ENCODE data around the gene PRKX.
"Not testable (repeated sequence)": the region's sequence is repeated elsewhere in the genome, so short reads cannot be mapped to it uniquely, and the experiment has no call there.

Gene PRKX

DNA sequence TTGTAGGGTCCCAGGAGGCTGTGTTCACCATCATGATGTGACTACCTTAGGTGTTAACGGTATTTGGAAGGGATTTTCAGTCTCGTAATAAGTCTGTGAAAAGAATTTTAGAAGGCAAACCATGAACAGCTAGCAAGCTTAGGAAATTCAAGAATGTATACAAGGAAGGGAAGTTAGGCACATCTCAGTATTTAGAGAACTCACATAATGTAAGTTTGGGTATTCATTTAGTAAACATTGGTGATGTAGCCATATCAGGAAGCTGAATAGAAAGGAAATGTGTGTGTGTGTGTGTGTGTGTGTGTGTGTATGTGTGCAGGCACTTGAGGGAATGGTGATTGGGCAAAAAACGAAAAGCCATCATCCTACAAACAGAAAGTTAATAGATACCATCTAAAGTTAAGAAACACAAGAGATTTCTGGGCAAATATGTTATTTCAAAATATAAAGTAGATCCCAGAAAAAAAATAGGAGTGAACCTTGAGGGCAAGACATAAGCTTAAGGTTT lies 34.7 kb upstream of the PRKX start:
- no peak overlapping the region for H3K4me3 ChIP-seq (ENCODE audit: low read length)
- no peaks in the 10 kb centered on the region for H3K9me3 ChIP-seq (replicated peaks; ENCODE audit: insufficient read depth, low read length)
- no peaks in the 10 kb centered on the region for H4K20me1 ChIP-seq (ENCODE audit: insufficient read depth, low read length)
- no peaks in the 10 kb centered on the region for H3K36me3 ChIP-seq (replicated peaks; ENCODE audit: insufficient read depth, low read length)
- no peak overlapping the region for H3K9ac ChIP-seq (ENCODE audit: low read length)
- TF ChIP-seq EZH2phosphoT487 (IDR thresholded peaks at IDR 0.05; ENCODE audit: low read length) = no peak
- TF ChIP-seq CTCF (IDR thresholded peaks at IDR 0.05; ENCODE audit: low read length) = no peak
- no peak for TF ChIP-seq EZH2 (optimal IDR thresholded peaks at IDR 0.05; ENCODE audit: low read depth, low read length)
- no peaks in the 10 kb centered on the region for H3K79me2 ChIP-seq (ENCODE audit: low read length)
- no peaks in the 10 kb centered on the region for H3K27me3 ChIP-seq (replicated peaks; ENCODE audit: insufficient read depth, low read length)
- H3K4me1 ChIP-seq (ENCODE audit: low read length) = no peaks in the 10 kb centered on the region
- H3K9me2 ChIP-seq (replicated peaks; ENCODE audit: insufficient read depth, low read length) = no peaks in the 10 kb centered on the region
- no peak overlapping the region for H3K4me2 ChIP-seq (ENCODE audit: low read depth, low read length)
- no peaks in the 10 kb centered on the region for H3F3A ChIP-seq (ENCODE audit: insufficient read depth, low read length)
- no peak for DNase-seq
- no peak overlapping the region for H2AFZ ChIP-seq (ENCODE audit: low read length)
- H3K27ac ChIP-seq (ENCODE audit: low read length) = no peak overlapping the region

- Histone ChIP-seq H3K4me3 (ENCODE audit: low read length) (no peak overlapping the region), H3K4me2 (ENCODE audit: low read depth, low read length) (no peak overlapping the region), H4K20me1 (ENCODE audit: insufficient read depth, low read length) (no peaks in the 10 kb centered on the region), H3K9me3 (replicated peaks; ENCODE audit: insufficient read depth, low read length) (no peaks in the 10 kb centered on the region), H3K9ac (ENCODE audit: low read length) (no peak overlapping the region), H3K27ac (ENCODE audit: low read length) (no peak overlapping the region), H3F3A (ENCODE audit: insufficient read depth, low read length) (no peaks in the 10 kb centered on the region), H3K9me2 (replicated peaks; ENCODE audit: insufficient read depth, low read length) (no peaks in the 10 kb centered on the region), H3K36me3 (replicated peaks; ENCODE audit: insufficient read depth, low read length) (no peaks in the 10 kb centered on the region), H3K4me1 (ENCODE audit: low read length) (no peaks in the 10 kb centered on the region), H2AFZ (ENCODE audit: low read length) (no peak overlapping the region), H3K79me2 (ENCODE audit: low read length) (no peaks in the 10 kb centered on the region), H3K27me3 (replicated peaks; ENCODE audit: insufficient read depth, low read length) (no peaks in the 10 kb centered on the region)
- no peak for TF ChIP-seq CTCF (IDR thresholded peaks at IDR 0.05; ENCODE audit: low read length)
- no peak for TF ChIP-seq EZH2 (optimal IDR thresholded peaks at IDR 0.05; ENCODE audit: low read depth, low read length)
- no peak for TF ChIP-seq EZH2phosphoT487 (IDR thresholded peaks at IDR 0.05; ENCODE audit: low read length)
- DNase-seq = no peak
Observed at GRCh38 chrX:3743801-3744439, 30.5 kb upstream of the PRKX start.

- not testable (repeated sequence) for H3K9me3 ChIP-seq (replicated peaks; ENCODE audit: insufficient read depth, low read length); H3K4me2 ChIP-seq (ENCODE audit: low read depth, low read length); H3K36me3 ChIP-seq (replicated peaks; ENCODE audit: insufficient read depth, low read length); H3K79me2 ChIP-seq (ENCODE audit: low read length); H4K20me1 ChIP-seq (ENCODE audit: insufficient read depth, low read length); H3K9ac ChIP-seq (ENCODE audit: low read length); H3K4me3 ChIP-seq (ENCODE audit: low read length); H3K4me1 ChIP-seq (ENCODE audit: low read length); H3K27ac ChIP-seq (ENCODE audit: low read length); H2AFZ ChIP-seq (ENCODE audit: low read length); H3K9me2 ChIP-seq (replicated peaks; ENCODE audit: insufficient read depth, low read length); H3F3A ChIP-seq (ENCODE audit: insufficient read depth, low read length); DNase-seq; H3K27me3 ChIP-seq (replicated peaks; ENCODE audit: insufficient read depth, low read length)
Observed at GRCh38 chrX:3740946-3741345, 27.5 kb upstream of the PRKX start.

- Histone ChIP-seq H3K4me1 (ENCODE audit: low read length) (no peaks in the 10 kb centered on the region), H3K27ac (ENCODE audit: low read length) (no peak overlapping the region), H3F3A (ENCODE audit: insufficient read depth, low read length) (no peaks in the 10 kb centered on the region), H3K9me3 (replicated peaks; ENCODE audit: insufficient read depth, low read length) (no peaks in the 10 kb centered on the region), H2AFZ (ENCODE audit: low read length) (no peak overlapping the region), H3K36me3 (replicated peaks; ENCODE audit: insufficient read depth, low read length) (no peaks in the 10 kb centered on the region), H3K9ac (ENCODE audit: low read length) (no peak overlapping the region), H3K27me3 (replicated peaks; ENCODE audit: insufficient read depth, low read length) (no peaks in the 10 kb centered on the region), H4K20me1 (ENCODE audit: insufficient read depth, low read length) (no peaks in the 10 kb centered on the region), H3K4me3 (ENCODE audit: low read length) (no peak overlapping the region), H3K4me2 (ENCODE audit: low read depth, low read length) (no peak overlapping the region), H3K79me2 (ENCODE audit: low read length) (no peaks in the 10 kb centered on the region), H3K9me2 (replicated peaks; ENCODE audit: insufficient read depth, low read length) (no peaks in the 10 kb centered on the region)
- no peak for DNase-seq
- TF ChIP-seq EZH2phosphoT487 (IDR thresholded peaks at IDR 0.05; ENCODE audit: low read length) (no peak), CTCF (IDR thresholded peaks at IDR 0.05; ENCODE audit: low read length) (no peak), EZH2 (optimal IDR thresholded peaks at IDR 0.05; ENCODE audit: low read depth, low read length) (no peak)
Observed at GRCh38 chrX:3738509-3738908, 25.1 kb upstream of the PRKX start.

DNA sequence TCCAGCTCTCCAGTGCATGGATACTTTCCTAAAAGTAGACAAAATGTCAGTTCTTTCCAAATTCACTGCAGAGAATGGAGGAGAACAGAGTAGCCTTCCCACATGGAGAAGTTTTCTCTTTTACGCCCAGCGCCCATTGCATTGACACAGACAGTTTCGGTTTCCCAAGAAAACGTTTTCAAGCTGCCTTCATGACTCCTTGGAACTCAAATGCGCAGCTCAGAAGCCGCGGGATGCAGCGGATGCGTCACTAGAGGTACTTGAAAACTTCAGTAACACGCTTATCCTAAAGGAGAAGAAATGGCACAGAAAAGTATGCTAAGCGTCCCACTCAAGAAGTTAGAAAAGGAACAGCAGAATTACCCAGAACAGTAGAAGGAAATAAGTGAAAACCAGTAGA lies 23.1 kb upstream of the PRKX start:
- not testable (repeated sequence) for H3K27me3 ChIP-seq (replicated peaks; ENCODE audit: insufficient read depth, low read length); H3K9ac ChIP-seq (ENCODE audit: low read length); H3K27ac ChIP-seq (ENCODE audit: low read length); H3K9me3 ChIP-seq (replicated peaks; ENCODE audit: insufficient read depth, low read length); H3K4me3 ChIP-seq (ENCODE audit: low read length); H3K36me3 ChIP-seq (replicated peaks; ENCODE audit: insufficient read depth, low read length); H2AFZ ChIP-seq (ENCODE audit: low read length); H3F3A ChIP-seq (ENCODE audit: insufficient read depth, low read length); DNase-seq; H3K9me2 ChIP-seq (replicated peaks; ENCODE audit: insufficient read depth, low read length); H4K20me1 ChIP-seq (ENCODE audit: insufficient read depth, low read length); H3K79me2 ChIP-seq (ENCODE audit: low read length); H3K4me1 ChIP-seq (ENCODE audit: low read length); H3K4me2 ChIP-seq (ENCODE audit: low read depth, low read length)
